ENCODE measurements around the gene CELF2.

The CELF2 gene

DNA sequence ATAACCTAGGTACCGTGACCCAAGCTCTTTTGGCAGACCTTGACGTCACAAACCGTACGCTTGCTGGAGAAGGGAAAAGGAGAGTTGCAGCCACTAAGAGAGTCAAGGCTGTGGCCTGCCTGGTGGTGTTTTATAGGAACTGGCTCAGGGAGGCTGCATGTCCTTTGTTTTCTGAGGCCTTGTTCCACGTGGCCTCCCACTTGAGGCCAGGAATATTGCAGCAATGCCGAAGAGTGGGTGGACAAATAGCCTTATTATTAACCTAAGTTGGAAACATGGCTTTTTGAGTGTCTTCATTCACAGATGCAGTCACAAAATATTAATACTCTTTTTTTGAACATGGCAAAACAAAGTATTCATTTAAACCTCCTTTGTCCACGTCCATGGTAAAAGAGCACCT is 178.0 kb downstream of the CELF2 start:
- TF ChIP-seq SIN3A (IDR thresholded peaks at IDR 0.05; ENCODE audit: borderline replicate concordance, insufficient read depth, low read length) = no peak
- no peak for TF ChIP-seq REST (IDR thresholded peaks at IDR 0.05; ENCODE audit: insufficient read depth in 1 of 2, low read depth in 2 of 2, low read length in 2 of 2)
- no peak for TF ChIP-seq POLR2AphosphoS5 (IDR thresholded peaks at IDR 0.05; ENCODE audit: low read depth, low read length)
- TF ChIP-seq TAF1 (IDR thresholded peaks at IDR 0.05; ENCODE audit: borderline replicate concordance, insufficient read depth, low read length) = no peak
- TF ChIP-seq FOXP2 (optimal IDR thresholded peaks at IDR 0.05; ENCODE audit: borderline replicate concordance, extremely low read depth, extremely low read length, insufficient read depth) = no peak

DNA sequence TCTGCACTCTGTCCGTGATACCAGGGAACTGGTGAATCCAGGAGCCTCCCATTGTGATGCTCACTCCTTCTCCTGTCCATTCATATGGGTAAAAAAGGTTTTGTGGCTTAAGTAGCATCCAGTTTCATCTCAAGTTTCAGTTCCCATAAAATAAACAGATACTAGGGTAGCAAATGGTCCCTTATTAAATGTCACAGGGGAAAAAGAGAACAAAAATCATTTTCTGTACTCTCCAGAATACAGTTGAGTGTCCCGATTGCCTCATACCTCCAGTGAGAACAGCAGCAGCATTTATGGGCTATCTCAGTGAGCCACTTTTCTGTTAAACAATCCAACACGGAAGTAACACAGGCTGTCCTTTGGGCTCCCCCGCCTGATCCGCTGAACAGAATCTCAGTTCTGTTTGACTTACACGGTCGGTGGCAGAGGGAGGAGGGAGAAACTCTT is 179.6 kb downstream of the CELF2 start:
- TF ChIP-seq TAF1 (IDR thresholded peaks at IDR 0.05; ENCODE audit: borderline replicate concordance, insufficient read depth, low read length) = no peak
- TF ChIP-seq REST (IDR thresholded peaks at IDR 0.05; ENCODE audit: insufficient read depth in 1 of 2, low read depth in 2 of 2, low read length in 2 of 2) = no peak
- TF ChIP-seq SIN3A (IDR thresholded peaks at IDR 0.05; ENCODE audit: borderline replicate concordance, insufficient read depth, low read length) = no peak
- TF ChIP-seq FOXP2 (optimal IDR thresholded peaks at IDR 0.05; ENCODE audit: borderline replicate concordance, extremely low read depth, extremely low read length, insufficient read depth) = no peak
- no peak for TF ChIP-seq POLR2AphosphoS5 (IDR thresholded peaks at IDR 0.05; ENCODE audit: low read depth, low read length)

DNA sequence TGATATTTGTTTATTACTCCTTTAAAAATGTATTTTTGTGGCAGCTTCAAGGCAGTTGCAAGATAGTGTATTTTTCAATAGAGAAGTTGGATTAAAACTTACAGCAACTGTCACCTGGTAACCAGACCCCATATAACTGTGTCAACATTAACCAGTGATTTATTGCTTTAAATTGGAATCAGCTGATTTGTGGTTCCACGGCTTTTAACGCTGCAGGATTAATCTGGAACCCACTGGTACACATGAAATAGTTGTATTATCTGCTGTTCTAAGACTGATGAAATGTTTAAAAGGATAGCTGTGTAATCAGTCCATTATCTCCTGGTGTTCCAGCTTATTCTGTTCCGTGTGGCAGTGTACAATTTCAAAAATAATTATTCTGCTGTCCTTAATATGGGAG is 180.2 kb downstream of the CELF2 start:
- TF ChIP-seq SIN3A (IDR thresholded peaks at IDR 0.05; ENCODE audit: borderline replicate concordance, insufficient read depth, low read length) (no peak), POLR2AphosphoS5 (IDR thresholded peaks at IDR 0.05; ENCODE audit: low read depth, low read length) (no peak), REST (IDR thresholded peaks at IDR 0.05; ENCODE audit: insufficient read depth in 1 of 2, low read depth in 2 of 2, low read length in 2 of 2) (no peak), FOXP2 (optimal IDR thresholded peaks at IDR 0.05; ENCODE audit: borderline replicate concordance, extremely low read depth, extremely low read length, insufficient read depth) (no peak), TAF1 (IDR thresholded peaks at IDR 0.05; ENCODE audit: borderline replicate concordance, insufficient read depth, low read length) (no peak)

DNA sequence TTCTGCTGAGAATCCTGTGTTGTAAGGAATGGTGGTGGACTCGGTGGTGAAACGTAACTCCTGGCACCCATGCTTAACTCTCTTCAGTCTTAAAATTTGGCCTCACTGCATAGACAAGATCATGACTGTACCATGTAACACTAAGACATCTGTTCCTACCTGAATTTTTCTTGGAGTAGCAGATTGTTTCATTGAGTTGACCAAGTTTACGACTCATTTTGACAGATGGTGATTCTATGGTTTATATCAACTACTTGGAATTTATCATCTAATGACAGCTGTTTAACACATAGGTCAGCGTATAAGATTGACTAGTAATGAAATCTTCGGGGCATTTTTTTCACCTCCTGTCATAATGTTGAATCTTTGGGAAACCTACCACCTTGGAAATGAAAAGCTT is 184.2 kb downstream of the CELF2 start:
- no peak for TF ChIP-seq SIN3A (IDR thresholded peaks at IDR 0.05; ENCODE audit: borderline replicate concordance, insufficient read depth, low read length)
- TF ChIP-seq TAF1 (IDR thresholded peaks at IDR 0.05; ENCODE audit: borderline replicate concordance, insufficient read depth, low read length) = no peak
- no peak for TF ChIP-seq FOXP2 (optimal IDR thresholded peaks at IDR 0.05; ENCODE audit: borderline replicate concordance, extremely low read depth, extremely low read length, insufficient read depth)
- TF ChIP-seq REST (IDR thresholded peaks at IDR 0.05; ENCODE audit: insufficient read depth in 1 of 2, low read depth in 2 of 2, low read length in 2 of 2) = no peak

All from PFSK-1 (cell line).